BE2C (cell line): Measurements from ENCODE around the gene SMYD4.

Source experiments
- DNase-seq: peaks from one replicate; pipeline ENCODE4 v3.0.0-alpha.2; 2020
- H3K27me3 ChIP-seq: fragments of 250-450 bp; sonication (Bioruptor Pico); 2 replicates; pipeline ENCODE4 v1.5.1; 2020; ENCODE audit warnings: mild to moderate bottlenecking
- H3K36me3 ChIP-seq: fragments of 250-450 bp; sonication (Bioruptor Pico); 2 replicates; pipeline ENCODE4 v1.5.1; 2020; ENCODE audit warnings: mild to moderate bottlenecking
- H3K4me1 ChIP-seq: fragments of 250-450 bp; sonication (Bioruptor Pico); 2 replicates; pipeline ENCODE4 v1.5.1; 2020
- H3K4me3 ChIP-seq: 2 replicates; pipeline ENCODE4 v1.5.1; 2011; ENCODE audit warnings: low read depth, low read length
- H3K9me3 ChIP-seq: fragments of 250-450 bp; sonication (Bioruptor Pico); 2 replicates; pipeline ENCODE4 v1.5.1; 2020
- CTCF ChIP-seq: IDR thresholded peaks from 2 replicates; pipeline ENCODE4 v1.5.1; 2012; ENCODE audit warnings: mild to moderate bottlenecking, low read depth, low read length

Gene SMYD4

GRCh38 chr17:1872254-1872653 lies 42.6 kb upstream of the SMYD4 start:
- DNase-seq = no peak
- H3K27me3 ChIP-seq = no peaks in the 10 kb centered on the region
- TF ChIP-seq CTCF = no peak
- no peaks in the 10 kb centered on the region for H3K9me3 ChIP-seq
- no peak overlapping the region for H3K4me3 ChIP-seq
- no peaks in the 10 kb centered on the region for H3K4me1 ChIP-seq
- peaks cover 2% of the 10 kb centered on the region; the same call in 1 of the 2 replicates for H3K36me3 ChIP-seq

GRCh38 chr17:1871756-1872155 lies 42.1 kb upstream of the SMYD4 start:
- H3K27me3 ChIP-seq = no peaks in the 10 kb centered on the region
- TF ChIP-seq CTCF = no peak
- DNase-seq = no peak
- no peaks in the 10 kb centered on the region for H3K36me3 ChIP-seq
- H3K4me3 ChIP-seq = no peak overlapping the region
- no peaks in the 10 kb centered on the region for H3K9me3 ChIP-seq
- no peaks in the 10 kb centered on the region for H3K4me1 ChIP-seq

GRCh38 chr17:1870592-1870991 lies 40.9 kb upstream of the SMYD4 start:
- no peak for DNase-seq
- H3K27me3 ChIP-seq = no peaks in the 10 kb centered on the region
- no peaks in the 10 kb centered on the region for H3K36me3 ChIP-seq
- no peaks in the 10 kb centered on the region for H3K4me1 ChIP-seq
- no peak for TF ChIP-seq CTCF
- H3K4me3 ChIP-seq = no peak overlapping the region
- no peaks in the 10 kb centered on the region for H3K9me3 ChIP-seq

GRCh38 chr17:1868090-1868489 lies 38.4 kb upstream of the SMYD4 start:
- DNase-seq = no peak
- H3K9me3 ChIP-seq = no peaks in the 10 kb centered on the region
- no peaks in the 10 kb centered on the region for H3K27me3 ChIP-seq
- H3K4me3 ChIP-seq = no peak overlapping the region
- H3K4me1 ChIP-seq = no peaks in the 10 kb centered on the region
- no peaks in the 10 kb centered on the region for H3K36me3 ChIP-seq
- TF ChIP-seq CTCF = no peak

- H3K4me3 ChIP-seq = no peak overlapping the region
- H3K36me3 ChIP-seq = no peaks in the 10 kb centered on the region
- H3K27me3 ChIP-seq = no peaks in the 10 kb centered on the region
- H3K4me1 ChIP-seq = no peaks in the 10 kb centered on the region
- no peak for TF ChIP-seq CTCF
- no peak for DNase-seq
- H3K9me3 ChIP-seq = no peaks in the 10 kb centered on the region
Measured at GRCh38 chr17:1867307-1867706, 37.6 kb upstream of the SMYD4 start.

- H3K36me3 ChIP-seq = no peaks in the 10 kb centered on the region
- TF ChIP-seq CTCF = peak; percentile 55
- no peak overlapping the region for H3K4me3 ChIP-seq
- no peaks in the 10 kb centered on the region for H3K4me1 ChIP-seq
- peak; percentile 28 for DNase-seq
- no peaks in the 10 kb centered on the region for H3K9me3 ChIP-seq
- H3K27me3 ChIP-seq = no peaks in the 10 kb centered on the region
Measured at GRCh38 chr17:1865252-1866037, 35.7 kb upstream of the SMYD4 start.
